ENCODE results near the gene SLC9A1. TPM values are rescaled to one million over a fixed set of nuclear protein-coding genes. Genes with fewer than 3 reads are reported as not detected.

The SLC9A1 gene
- total and polyA plus RNA-seq, 10 of the 15 experiments (the other 5 are each of a cell fraction or from before 2014, with no cell fraction given) = 0.87 to 21.4 (median 4.3) TPM

- peak overlapping the region; percentile 94 for H3K4me2 ChIP-seq (ENCODE audit: control insufficient read depth, insufficient read depth)
- H2AFZ ChIP-seq (ENCODE audit: control insufficient read depth, low read depth, low read length) = no peak overlapping the region
- BruUV-seq (replicated peaks) = no TSS peak
- ChIA-PET RAD21 (ENCODE audit: unreplicated experiment) (interaction anchor here (0.7 to 4.0 kb wide), 10 partner anchors 8 to 254 kb away, joined by 3 to 35 read pairs (median 6); no protein-coding TSS in a partner anchor), CTCF (interaction anchor here (0.6 to 5.6 kb wide), 19 partner anchors 8 to 736 kb away, joined by 3 to 40 read pairs (median 4); no protein-coding TSS in a partner anchor), SMC1A (ENCODE audit: uncharacterized antibody, unreplicated experiment) (interaction anchor here (0.8 to 4.7 kb wide), 7 partner anchors 9 to 55 kb away, joined by 3 to 30 read pairs (median 3); no protein-coding TSS in a partner anchor), POLR2A (interaction anchor here (0.6 to 6.1 kb wide), 14 partner anchors 9 to 530 kb away, joined by 3 to 48 read pairs (median 3); partner anchors contain the start of genes GPN2 and WDTC1)
- no peaks in the 10 kb centered on the region for H3K27me3 ChIP-seq (replicated peaks in 1 of 2; ENCODE audit: control insufficient read depth in 2 of 2, insufficient read depth in 2 of 2, low read length in 1 of 2)
- 15% methylated on average over 20 of the region's 20 CpGs for WGBS (ENCODE audit: insufficient coverage, insufficient replicate concordance, low lambda C conversion rate, missing lambda C conversion rate)
- TF ChIP-seq NFXL1 (IDR thresholded peaks at IDR 0.05; ENCODE audit: borderline replicate concordance) (0 out of 2 replicates have a peak, but pooled peaks have one; percentile 63), GATAD2B (conservative IDR thresholded peaks at IDR 0.05; ENCODE audit: low read depth) (peak; percentile 75), BCLAF1 (IDR thresholded peaks at IDR 0.05) (0 out of 2 replicates have a peak, but pooled peaks have one; percentile 34), BRCA1 (IDR thresholded peaks at IDR 0.05; ENCODE audit: low read depth, low read length) (no peak)
- ATAC-seq (peak; percentile 2; the same call in 2 of the 3 replicates), FAIRE-seq (no peak), DNase-seq (ENCODE audit: low read depth, low spot score) (no peak)
- peaks cover 21% of the 10 kb centered on the region for H3K4me1 ChIP-seq (ENCODE audit: control insufficient read depth, insufficient read depth, low read length)
- intact Hi-C loops (cut with micrococcal nuclease; ENCODE audit: unreplicated experiment) (loop anchor here (2.0 to 10.0 kb wide), 3 partner anchors 20 to 1300 kb away; partner anchors contain the start of gene AUNIP), in situ Hi-C loops (cut with MboI) (no loop called here)
- H3K36me3 ChIP-seq (ENCODE audit: control insufficient read depth in 2 of 2, insufficient read depth in 2 of 2, low read length in 1 of 2) = no peaks in the 10 kb centered on the region
- peak overlapping the region; percentile 51 for H3K27ac ChIP-seq (ENCODE audit: control insufficient read depth, insufficient read depth)
- H4K20me1 ChIP-seq (ENCODE audit: control insufficient read depth, insufficient read depth) = no peaks in the 10 kb centered on the region; the same call in 1 of the 2 replicates
- H3K79me2 ChIP-seq (ENCODE audit: control insufficient read depth, insufficient read depth, low read length) = peaks cover 37% of the 10 kb centered on the region
- H3K9ac ChIP-seq (ENCODE audit: control insufficient read depth, insufficient read depth, low read length) = peak overlapping the region; percentile 80
- no peaks in the 10 kb centered on the region for H3K9me3 ChIP-seq (replicated peaks; ENCODE audit: control insufficient read depth, insufficient read depth, low read length)
- H3K4me3 ChIP-seq = peak overlapping the region; percentile 82
Observed at GRCh38 chr1:27154469-27154990, 395 bp downstream of the SLC9A1 start.

All from GM12878 (cell line).